Epithelial cell of prostate (primary cell): ENCODE data around the gene CCN2.
"Not testable (repeated sequence)": the region's sequence is repeated elsewhere in the genome, so short reads cannot be mapped to it uniquely, and the experiment has no call there.

Source experiments
- DNase-seq: peaks from one replicate; pipeline ENCODE4 v3.0.0-alpha.2; 2011; ENCODE audit warnings: low read depth, low spot score
- H3K27ac ChIP-seq: fragments of 450-650 bp; 2 replicates; pipeline ENCODE4 v1.5.1; 2017; ENCODE audit warnings: mild to moderate bottlenecking

The CCN2 gene

GRCh38 chr6:131914967-131915751, 36.0 kb downstream of the CCN2 start:
- no peak overlapping the region for H3K27ac ChIP-seq
- no peak for DNase-seq

- no peak overlapping the region for H3K27ac ChIP-seq
- no peak for DNase-seq
Measured at GRCh38 chr6:131914234-131914633, 36.9 kb downstream of the CCN2 start.

- H3K27ac ChIP-seq: no peak overlapping the region
Measured at GRCh38 chr6:131911951-131912350, 39.2 kb downstream of the CCN2 start.

GRCh38 chr6:131910956-131911355, 40.2 kb downstream of the CCN2 start:
- H3K27ac ChIP-seq: no peak overlapping the region
- no peak for DNase-seq

More at GRCh38 chr6:131911951-131912350, 39.2 kb downstream of the CCN2 start:
- no peak for DNase-seq

DNA sequence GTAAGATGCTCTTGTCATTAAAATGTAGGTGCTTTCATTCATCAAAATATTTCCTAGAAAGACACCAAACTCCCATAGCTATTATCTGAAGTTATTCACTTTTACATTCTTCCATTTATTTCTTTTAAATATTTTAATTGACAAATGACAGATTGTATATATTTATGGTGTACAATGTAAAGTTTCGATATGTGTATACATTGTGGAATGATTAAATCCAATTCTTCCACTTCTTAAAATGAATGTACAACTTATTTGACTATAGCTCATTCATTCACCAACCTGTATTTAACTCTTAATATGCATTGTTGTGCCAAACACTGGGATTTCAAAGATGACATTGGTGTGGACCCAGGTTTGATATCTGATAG, 41.0 kb downstream of the CCN2 start:
- no peak overlapping the region for H3K27ac ChIP-seq
- DNase-seq: no peak

GRCh38 chr6:131909408-131910218, 41.6 kb downstream of the CCN2 start:
- no peak overlapping the region for H3K27ac ChIP-seq
- DNase-seq: no peak

GRCh38 chr6:131908787-131909186, 42.4 kb downstream of the CCN2 start:
- DNase-seq, H3K27ac ChIP-seq: not testable (repeated sequence)

GRCh38 chr6:131903734-131904133, 47.4 kb downstream of the CCN2 start:
- DNase-seq, H3K27ac ChIP-seq: not testable (repeated sequence)

GRCh38 chr6:131901326-131901873, 49.8 kb downstream of the CCN2 start:
- DNase-seq, H3K27ac ChIP-seq: not testable (repeated sequence)

- no peak overlapping the region for H3K27ac ChIP-seq
- no peak for DNase-seq
Measured at GRCh38 chr6:131900231-131900630, 50.9 kb downstream of the CCN2 start.

DNA sequence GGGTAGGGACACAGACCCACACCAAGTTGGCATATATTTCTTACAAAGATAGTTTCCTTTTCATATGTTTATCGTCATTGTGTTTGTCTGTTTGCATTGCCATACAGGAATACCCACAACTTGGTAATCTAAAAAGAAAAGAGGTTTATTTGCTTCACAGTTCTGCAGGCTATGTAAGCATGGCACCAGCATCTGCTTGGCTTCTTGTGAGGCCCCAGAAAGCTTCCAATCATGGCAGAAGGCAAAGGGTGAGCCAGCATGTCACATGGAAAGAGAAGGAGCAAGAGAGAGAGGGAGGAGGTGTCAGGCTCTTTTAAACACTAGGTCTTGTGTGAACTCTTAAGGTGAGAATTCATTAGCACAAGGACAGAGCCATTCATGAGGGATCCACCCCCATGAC, 52.5 kb downstream of the CCN2 start:
- no peak for DNase-seq
- no peak overlapping the region for H3K27ac ChIP-seq
